Left lobe of liver (tissue), 2 donors: ENCODE results near the gene FAM98C. TPM values are rescaled to one million over a fixed set of nuclear protein-coding genes. Genes with fewer than 3 reads are reported as not detected.
A peak's percentile ranks its signal among the peaks of the same experiment; 100 is the strongest.

Experiments
- ATAC-seq: fragments of 200-7000 bp; cut with Tn5 transposase; one replicate; pipeline ENCODE4 v1.9.1; 2020; ENCODE audit warnings: mild to moderate bottlenecking, moderate library complexity
- DNase-seq: peaks from one replicate; pipeline ENCODE4 v3.0.0-alpha.2; 2020; ENCODE audit warnings: low spot score
- total RNA-seq: library from RNA; stranded (reverse); gene quantifications from one replicate; pipeline ENCODE4 v1.2.1, GENCODE V29; 2021
- donor health status: DM: no; HTN: no; CAD: no; lungs with moderate emphysema.
- donor health status: DM: no; HTN: yes; CAD: no.

Gene FAM98C
- total RNA-seq, 1 donor from 2014 or later, result 8.7 TPM

- no peak for DNase-seq
Measured at GRCh38 chr19:38376576-38376975, 26.3 kb upstream of the FAM98C start.

GRCh38 chr19:38377052-38377451 is 25.8 kb upstream of the FAM98C start:
- DNase-seq, result no peak
- no peak for ATAC-seq

More at GRCh38 chr19:38376576-38376975, 26.3 kb upstream of the FAM98C start:
- no peak for ATAC-seq

GRCh38 chr19:38378866-38379265 is 24.0 kb upstream of the FAM98C start:
- no peak for DNase-seq
- no peak for ATAC-seq

GRCh38 chr19:38381138-38381537 is 21.8 kb upstream of the FAM98C start:
- ATAC-seq (no peak), DNase-seq (no peak)

GRCh38 chr19:38383184-38383583 is 19.7 kb upstream of the FAM98C start:
- ATAC-seq, result no peak
- DNase-seq, result no peak

GRCh38 chr19:38383743-38384142 is 19.1 kb upstream of the FAM98C start:
- DNase-seq (no peak), ATAC-seq (no peak)

GRCh38 chr19:38384209-38385027 is 18.5 kb upstream of the FAM98C start:
- ATAC-seq, result no peak

GRCh38 chr19:38385057-38385803 is 17.7 kb upstream of the FAM98C start:
- no peak for ATAC-seq
- no peak for DNase-seq

More at GRCh38 chr19:38384209-38385027, 18.5 kb upstream of the FAM98C start:
- no peak for DNase-seq

GRCh38 chr19:38385804-38386257 is 17.1 kb upstream of the FAM98C start:
- ATAC-seq (no peak), DNase-seq (no peak)

- ATAC-seq, result no peak
- DNase-seq, result no peak
Measured at GRCh38 chr19:38386300-38386970, 16.5 kb upstream of the FAM98C start.

- DNase-seq, result no peak
Measured at GRCh38 chr19:38386971-38387549, 15.8 kb upstream of the FAM98C start.

GRCh38 chr19:38387550-38388348 is 15.1 kb upstream of the FAM98C start, which contains the start of gene GGN:
GGN (minus strand) TSS chr19:38388034; CDS start chr19:38387261, 773 bp downstream.
- peak; percentile 74 for DNase-seq
- ATAC-seq, result peak; percentile 82

More at GRCh38 chr19:38386971-38387549, 15.8 kb upstream of the FAM98C start:
- peak; percentile 4 for ATAC-seq

GRCh38 chr19:38388349-38389100 is 14.4 kb upstream of the FAM98C start, which contains the start of gene SPRED3:
SPRED3 (plus strand) TSS chr19:38388697; CDS start chr19:38390303, 1,606 bp downstream.
- DNase-seq (no peak), ATAC-seq (no peak)

GRCh38 chr19:38389101-38389925 is 13.6 kb upstream of the FAM98C start:
- no peak for ATAC-seq
- no peak for DNase-seq

GRCh38 chr19:38389957-38390924 is 12.7 kb upstream of the FAM98C start:
- DNase-seq (no peak), ATAC-seq (no peak)

- DNase-seq, result no peak
- no peak for ATAC-seq
Measured at GRCh38 chr19:38391911-38392464, 10.9 kb upstream of the FAM98C start.
